ENCODE results near the gene SENP7.

Gene SENP7

DNA sequence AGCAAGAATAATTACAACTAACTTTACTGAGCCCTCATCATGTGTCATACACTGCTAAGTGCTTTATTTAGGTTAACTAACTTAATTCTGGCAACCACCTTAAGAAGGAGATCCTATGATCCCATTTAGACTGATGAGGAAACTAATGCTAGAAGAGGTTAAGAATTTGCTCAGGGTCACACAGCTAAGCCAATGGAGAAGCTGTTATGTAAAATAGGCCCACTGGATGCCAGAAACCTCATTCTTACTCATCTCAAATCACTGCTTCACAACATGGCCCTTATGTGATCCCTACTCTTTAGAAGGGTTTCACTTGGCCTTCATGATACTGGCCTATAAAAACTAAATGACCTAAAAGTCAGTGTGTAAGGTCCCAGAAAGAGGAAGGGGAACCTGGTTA is 233.8 kb downstream of the SENP7 start:
- Histone ChIP-seq H3K9me2 (ENCODE audit: low read depth, low read length) (no peaks in the 10 kb centered on the region), H3K4me1 (ENCODE audit: insufficient read depth, low read length, severe bottlenecking) (no peaks in the 10 kb centered on the region)

DNA sequence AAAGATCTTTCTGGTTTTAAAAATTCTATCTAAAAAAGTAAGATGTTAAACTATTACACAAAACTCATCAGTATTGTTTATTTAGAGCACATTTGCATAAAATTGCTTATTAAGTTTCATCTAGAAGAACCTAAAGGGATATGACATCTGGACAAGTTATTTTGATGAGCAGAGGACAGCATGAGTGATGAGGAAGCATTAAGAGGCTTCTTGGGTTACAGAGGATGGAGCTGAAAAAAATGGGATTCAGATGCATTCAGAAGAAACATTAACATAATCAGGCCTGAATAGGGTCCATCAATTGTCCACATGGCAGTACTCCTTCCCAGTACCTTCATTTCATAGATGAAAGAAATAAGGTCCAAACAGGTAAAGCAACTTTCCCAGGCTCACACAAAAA is 234.3 kb downstream of the SENP7 start:
- no peak overlapping the region for H2AFZ ChIP-seq (ENCODE audit: low read length)
- no peaks in the 10 kb centered on the region for H4K20me1 ChIP-seq (ENCODE audit: insufficient read depth, low read length)
- H3K27ac ChIP-seq (ENCODE audit: low read depth, low read length, poor library complexity, severe bottlenecking), result no peak overlapping the region
- H3K9me3 ChIP-seq (ENCODE audit: low read length), result no peaks in the 10 kb centered on the region
- no peaks in the 10 kb centered on the region for H3K79me2 ChIP-seq (ENCODE audit: insufficient read depth, low read length)
- H3F3A ChIP-seq (ENCODE audit: insufficient read depth, low read length), result no peaks in the 10 kb centered on the region
- H3K4me1 ChIP-seq (ENCODE audit: insufficient read depth, low read length, severe bottlenecking), result no peaks in the 10 kb centered on the region
- no peaks in the 10 kb centered on the region for H3K36me3 ChIP-seq (ENCODE audit: insufficient read depth, low read length)
- no peak overlapping the region for H3K4me3 ChIP-seq (ENCODE audit: low read depth, low read length, poor library complexity, severe bottlenecking)
- H3K9ac ChIP-seq (ENCODE audit: low read length), result no peak overlapping the region
- no peaks in the 10 kb centered on the region for H3K27me3 ChIP-seq (ENCODE audit: insufficient read depth, low read length)
- no peaks in the 10 kb centered on the region for H3K9me2 ChIP-seq (ENCODE audit: low read depth, low read length)
- TF ChIP-seq, protein P1, sequence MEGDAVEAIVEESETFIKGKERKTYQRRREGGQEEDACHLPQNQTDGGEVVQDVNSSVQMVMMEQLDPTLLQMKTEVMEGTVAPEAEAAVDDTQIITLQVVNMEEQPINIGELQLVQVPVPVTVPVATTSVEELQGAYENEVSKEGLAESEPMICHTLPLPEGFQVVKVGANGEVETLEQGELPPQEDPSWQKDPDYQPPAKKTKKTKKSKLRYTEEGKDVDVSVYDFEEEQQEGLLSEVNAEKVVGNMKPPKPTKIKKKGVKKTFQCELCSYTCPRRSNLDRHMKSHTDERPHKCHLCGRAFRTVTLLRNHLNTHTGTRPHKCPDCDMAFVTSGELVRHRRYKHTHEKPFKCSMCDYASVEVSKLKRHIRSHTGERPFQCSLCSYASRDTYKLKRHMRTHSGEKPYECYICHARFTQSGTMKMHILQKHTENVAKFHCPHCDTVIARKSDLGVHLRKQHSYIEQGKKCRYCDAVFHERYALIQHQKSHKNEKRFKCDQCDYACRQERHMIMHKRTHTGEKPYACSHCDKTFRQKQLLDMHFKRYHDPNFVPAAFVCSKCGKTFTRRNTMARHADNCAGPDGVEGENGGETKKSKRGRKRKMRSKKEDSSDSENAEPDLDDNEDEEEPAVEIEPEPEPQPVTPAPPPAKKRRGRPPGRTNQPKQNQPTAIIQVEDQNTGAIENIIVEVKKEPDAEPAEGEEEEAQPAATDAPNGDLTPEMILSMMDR (IDR thresholded peaks at IDR 0.05; ENCODE audit: low read length), result no peak
- no peak for TF ChIP-seq EZH2 (IDR thresholded peaks at IDR 0.05; ENCODE audit: borderline replicate concordance, low read length)
- H3K4me2 ChIP-seq (ENCODE audit: low read length), result no peak overlapping the region

More for the DNA sequence above, 233.8 kb downstream of the SENP7 start:
- no peak overlapping the region for H3K27ac ChIP-seq (ENCODE audit: low read depth, low read length, poor library complexity, severe bottlenecking)
- H4K20me1 ChIP-seq (ENCODE audit: insufficient read depth, low read length), result no peaks in the 10 kb centered on the region
- no peak overlapping the region for H3K9ac ChIP-seq (ENCODE audit: low read length)
- H3K36me3 ChIP-seq (ENCODE audit: insufficient read depth, low read length), result no peaks in the 10 kb centered on the region
- H3K4me2 ChIP-seq (ENCODE audit: low read length), result no peak overlapping the region
- no peak overlapping the region for H2AFZ ChIP-seq (ENCODE audit: low read length)
- no peaks in the 10 kb centered on the region for H3K9me3 ChIP-seq (ENCODE audit: low read length)
- H3F3A ChIP-seq (ENCODE audit: insufficient read depth, low read length), result no peaks in the 10 kb centered on the region
- H3K79me2 ChIP-seq (ENCODE audit: insufficient read depth, low read length), result no peaks in the 10 kb centered on the region
- TF ChIP-seq EZH2 (IDR thresholded peaks at IDR 0.05; ENCODE audit: borderline replicate concordance, low read length), result no peak
- H3K27me3 ChIP-seq (ENCODE audit: insufficient read depth, low read length), result no peaks in the 10 kb centered on the region
- no peak overlapping the region for H3K4me3 ChIP-seq (ENCODE audit: low read depth, low read length, poor library complexity, severe bottlenecking)
